Activated T-cell treated with anti-CD3 and anti-CD28 coated beads, Interleukin-2, amount 50 U/mL, for 4 hours (primary cell): ENCODE results near the gene LYPD6. TPM values are rescaled to one million over a fixed set of nuclear protein-coding genes. Genes with fewer than 3 reads are reported as not detected.

Source experiments
- ATAC-seq, 2 donors: fragments of 200-7000 bp; cut with Tn5 transposase; one replicate each; pipeline ENCODE4 v1.10.0; 2021
- DNase-seq: peaks from one replicate; pipeline ENCODE4 v3.0.0-alpha.2; 2020
- H3K27me3 Mint-ChIP-seq: one replicate; pipeline ENCODE4 v1.8.0; 2021; ENCODE audit warnings: low read depth, mixed read lengths
- H3K36me3 Mint-ChIP-seq: one replicate; pipeline ENCODE4 v1.8.0; 2022; ENCODE audit warnings: mixed read lengths; ENCODE audit not compliant: insufficient read depth
- H3K4me1 Mint-ChIP-seq: one replicate; pipeline ENCODE4 v1.8.0; 2021; ENCODE audit warnings: low read depth, mixed read lengths
- H3K4me3 Mint-ChIP-seq: one replicate; pipeline ENCODE4 v1.8.0; 2021; ENCODE audit warnings: mild to moderate bottlenecking, moderate library complexity, mixed read lengths
- H3K9me3 Mint-ChIP-seq: one replicate; pipeline ENCODE4 v1.8.0; 2021; ENCODE audit warnings: mixed read lengths
- total RNA-seq, 3 donors: library from RNA; stranded (reverse); gene quantifications; one replicate each; pipeline ENCODE4 v1.2.1, GENCODE V29; 2021

The LYPD6 gene
- total RNA-seq, 3 donors from 2014 or later = not detected

- H3K9me3 Mint-ChIP-seq = no peaks in the 10 kb centered on the region
- H3K27me3 Mint-ChIP-seq = peaks cover 8% of the 10 kb centered on the region
- H3K4me1 Mint-ChIP-seq = no peaks in the 10 kb centered on the region
- H3K36me3 Mint-ChIP-seq = no peaks in the 10 kb centered on the region
- no peak for ATAC-seq
- no peak overlapping the region for H3K4me3 Mint-ChIP-seq
- DNase-seq = no peak
These were observed 79.1 kb downstream of the LYPD6 start for GRCh38 chr2:149409506-149409905.

DNA sequence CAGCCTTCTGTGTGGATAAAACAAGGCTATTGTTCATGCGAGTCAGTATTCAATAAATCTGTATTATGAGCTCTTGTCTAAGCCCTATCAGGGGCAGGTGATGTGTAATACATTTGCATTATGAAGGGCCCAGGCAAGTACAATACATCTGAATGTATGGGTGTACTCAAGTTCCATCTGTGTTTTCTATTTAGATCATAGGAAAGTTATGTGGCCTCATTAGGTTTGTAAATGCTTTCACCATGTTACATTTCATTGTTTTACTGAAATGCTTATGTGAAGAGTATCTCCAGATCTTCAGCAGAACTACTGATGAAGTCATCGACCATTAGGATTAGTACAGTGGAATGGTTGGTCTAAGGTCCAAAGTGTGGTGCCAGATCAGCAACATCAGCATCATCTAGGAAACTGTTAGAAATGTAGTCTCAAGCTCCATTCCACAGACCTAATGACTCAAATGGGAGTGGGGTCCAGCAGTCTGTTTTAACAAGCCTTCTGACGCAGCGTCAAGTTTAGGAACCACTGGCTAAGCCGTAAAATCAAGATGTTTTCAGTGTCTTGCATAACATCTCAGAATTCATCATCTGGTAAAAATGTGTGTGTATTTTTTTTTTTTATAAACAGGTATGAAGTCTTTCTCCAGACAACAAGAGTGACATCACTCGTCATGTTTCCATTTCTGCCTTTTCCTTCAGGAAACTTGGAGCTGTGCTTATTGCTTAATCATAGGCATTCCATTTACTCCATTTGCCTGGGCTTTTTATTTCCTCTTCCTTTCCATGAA is 80.5 kb downstream of the LYPD6 start:
- peaks cover 8% of the 10 kb centered on the region for H3K27me3 Mint-ChIP-seq
- no peaks in the 10 kb centered on the region for H3K36me3 Mint-ChIP-seq
- no peaks in the 10 kb centered on the region for H3K9me3 Mint-ChIP-seq
- ATAC-seq = no peak
- H3K4me1 Mint-ChIP-seq = no peaks in the 10 kb centered on the region
- H3K4me3 Mint-ChIP-seq = no peak overlapping the region
- no peak for DNase-seq

GRCh38 chr2:149413487-149413886 is 83.1 kb downstream of the LYPD6 start:
- no peaks in the 10 kb centered on the region for H3K9me3 Mint-ChIP-seq
- H3K36me3 Mint-ChIP-seq = no peaks in the 10 kb centered on the region
- DNase-seq (no peak), ATAC-seq (no peak)
- H3K4me3 Mint-ChIP-seq = no peak overlapping the region
- no peaks in the 10 kb centered on the region for H3K4me1 Mint-ChIP-seq
- peaks cover 4% of the 10 kb centered on the region for H3K27me3 Mint-ChIP-seq

DNA sequence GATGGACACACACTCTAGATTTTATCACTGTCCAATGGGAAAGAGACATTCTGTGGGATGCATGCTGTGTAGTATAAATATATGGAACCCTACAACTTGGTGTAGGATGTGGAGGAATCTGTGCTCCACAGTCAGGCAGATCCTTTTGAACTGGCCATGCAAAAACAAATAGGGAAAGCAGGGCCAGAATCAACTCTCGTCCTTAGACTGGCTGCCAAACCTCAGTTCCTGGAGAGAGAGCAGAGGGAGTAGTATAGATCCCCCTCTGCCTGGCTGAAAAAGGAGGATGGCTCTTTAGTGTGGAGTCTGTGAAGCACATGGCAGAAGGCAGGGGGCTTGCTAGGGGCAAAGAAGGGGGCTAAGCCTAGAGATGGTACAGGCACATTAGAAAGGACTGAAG is 84.7 kb downstream of the LYPD6 start:
- DNase-seq = no peak
- ATAC-seq = no peak
- no peak overlapping the region for H3K4me3 Mint-ChIP-seq
- peaks cover 3% of the 10 kb centered on the region for H3K27me3 Mint-ChIP-seq
- H3K9me3 Mint-ChIP-seq = no peaks in the 10 kb centered on the region
- no peaks in the 10 kb centered on the region for H3K4me1 Mint-ChIP-seq
- no peaks in the 10 kb centered on the region for H3K36me3 Mint-ChIP-seq

GRCh38 chr2:149418065-149418464 is 87.7 kb downstream of the LYPD6 start:
- no peak for ATAC-seq
- Mint-ChIP-seq H3K27me3 (no peaks in the 10 kb centered on the region), H3K4me1 (no peaks in the 10 kb centered on the region), H3K36me3 (no peaks in the 10 kb centered on the region), H3K9me3 (no peaks in the 10 kb centered on the region), H3K4me3 (no peak overlapping the region)
- no peak for DNase-seq

GRCh38 chr2:149420053-149420963 is 89.9 kb downstream of the LYPD6 start:
- H3K9me3 Mint-ChIP-seq = no peaks in the 10 kb centered on the region
- DNase-seq (no peak), ATAC-seq (no peak)
- peaks cover 7% of the 10 kb centered on the region for H3K27me3 Mint-ChIP-seq
- no peak overlapping the region for H3K4me3 Mint-ChIP-seq
- H3K36me3 Mint-ChIP-seq = no peaks in the 10 kb centered on the region
- H3K4me1 Mint-ChIP-seq = no peaks in the 10 kb centered on the region

- DNase-seq (no peak), ATAC-seq (no peak)
- H3K27me3 Mint-ChIP-seq = peaks cover 8% of the 10 kb centered on the region
- no peaks in the 10 kb centered on the region for H3K4me1 Mint-ChIP-seq
- no peaks in the 10 kb centered on the region for H3K36me3 Mint-ChIP-seq
- H3K9me3 Mint-ChIP-seq = no peaks in the 10 kb centered on the region
- no peak overlapping the region for H3K4me3 Mint-ChIP-seq
These were observed 91.4 kb downstream of the LYPD6 start for GRCh38 chr2:149421791-149422190.

- ATAC-seq (no peak), DNase-seq (no peak)
- peaks cover 11% of the 10 kb centered on the region for H3K27me3 Mint-ChIP-seq
- H3K9me3 Mint-ChIP-seq = no peaks in the 10 kb centered on the region
- H3K4me3 Mint-ChIP-seq = no peak overlapping the region
- H3K4me1 Mint-ChIP-seq = no peaks in the 10 kb centered on the region
- no peaks in the 10 kb centered on the region for H3K36me3 Mint-ChIP-seq
These were observed 92.1 kb downstream of the LYPD6 start for GRCh38 chr2:149422337-149422990.

GRCh38 chr2:149422991-149423338 is 92.6 kb downstream of the LYPD6 start:
- Mint-ChIP-seq H3K9me3 (no peaks in the 10 kb centered on the region), H3K27me3 (peaks cover 11% of the 10 kb centered on the region), H3K4me3 (no peak overlapping the region), H3K36me3 (no peaks in the 10 kb centered on the region), H3K4me1 (no peaks in the 10 kb centered on the region)
- ATAC-seq = no peak
- no peak for DNase-seq

DNA sequence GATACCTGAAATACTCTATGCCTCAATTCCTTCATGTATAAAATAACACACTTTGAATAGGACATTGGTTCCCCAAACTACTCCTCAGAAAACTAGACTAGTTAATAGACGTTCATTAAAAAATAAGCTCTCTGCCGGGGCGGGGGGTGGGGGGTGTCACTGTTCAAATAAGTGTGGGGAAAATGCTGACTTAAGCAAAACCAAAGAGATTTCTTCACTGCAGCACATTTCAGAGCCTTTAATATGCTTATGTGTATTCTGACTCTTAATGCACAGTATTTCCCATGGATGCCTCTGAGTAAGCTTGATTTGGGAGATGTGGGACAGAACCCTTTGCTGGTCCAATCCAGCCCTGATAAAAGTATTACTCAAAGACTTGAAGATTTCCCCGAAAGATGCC is 93.2 kb downstream of the LYPD6 start:
- Mint-ChIP-seq H3K36me3 (no peaks in the 10 kb centered on the region), H3K9me3 (no peaks in the 10 kb centered on the region), H3K4me3 (no peak overlapping the region), H3K27me3 (peaks cover 11% of the 10 kb centered on the region), H3K4me1 (no peaks in the 10 kb centered on the region)
- ATAC-seq (no peak), DNase-seq (no peak)

GRCh38 chr2:149427387-149427786 is 97.0 kb downstream of the LYPD6 start:
- ATAC-seq (no peak), DNase-seq (no peak)
- H3K9me3 Mint-ChIP-seq = no peaks in the 10 kb centered on the region
- no peak overlapping the region for H3K4me3 Mint-ChIP-seq
- no peaks in the 10 kb centered on the region for H3K4me1 Mint-ChIP-seq
- H3K27me3 Mint-ChIP-seq = peaks cover 11% of the 10 kb centered on the region
- no peaks in the 10 kb centered on the region for H3K36me3 Mint-ChIP-seq

GRCh38 chr2:149428783-149429182 is 98.4 kb downstream of the LYPD6 start:
- DNase-seq = no peak
- H3K27me3 Mint-ChIP-seq = peaks cover 11% of the 10 kb centered on the region
- no peak overlapping the region for H3K4me3 Mint-ChIP-seq
- H3K9me3 Mint-ChIP-seq = no peaks in the 10 kb centered on the region
- H3K4me1 Mint-ChIP-seq = no peaks in the 10 kb centered on the region
- no peak for ATAC-seq
- no peaks in the 10 kb centered on the region for H3K36me3 Mint-ChIP-seq

DNA sequence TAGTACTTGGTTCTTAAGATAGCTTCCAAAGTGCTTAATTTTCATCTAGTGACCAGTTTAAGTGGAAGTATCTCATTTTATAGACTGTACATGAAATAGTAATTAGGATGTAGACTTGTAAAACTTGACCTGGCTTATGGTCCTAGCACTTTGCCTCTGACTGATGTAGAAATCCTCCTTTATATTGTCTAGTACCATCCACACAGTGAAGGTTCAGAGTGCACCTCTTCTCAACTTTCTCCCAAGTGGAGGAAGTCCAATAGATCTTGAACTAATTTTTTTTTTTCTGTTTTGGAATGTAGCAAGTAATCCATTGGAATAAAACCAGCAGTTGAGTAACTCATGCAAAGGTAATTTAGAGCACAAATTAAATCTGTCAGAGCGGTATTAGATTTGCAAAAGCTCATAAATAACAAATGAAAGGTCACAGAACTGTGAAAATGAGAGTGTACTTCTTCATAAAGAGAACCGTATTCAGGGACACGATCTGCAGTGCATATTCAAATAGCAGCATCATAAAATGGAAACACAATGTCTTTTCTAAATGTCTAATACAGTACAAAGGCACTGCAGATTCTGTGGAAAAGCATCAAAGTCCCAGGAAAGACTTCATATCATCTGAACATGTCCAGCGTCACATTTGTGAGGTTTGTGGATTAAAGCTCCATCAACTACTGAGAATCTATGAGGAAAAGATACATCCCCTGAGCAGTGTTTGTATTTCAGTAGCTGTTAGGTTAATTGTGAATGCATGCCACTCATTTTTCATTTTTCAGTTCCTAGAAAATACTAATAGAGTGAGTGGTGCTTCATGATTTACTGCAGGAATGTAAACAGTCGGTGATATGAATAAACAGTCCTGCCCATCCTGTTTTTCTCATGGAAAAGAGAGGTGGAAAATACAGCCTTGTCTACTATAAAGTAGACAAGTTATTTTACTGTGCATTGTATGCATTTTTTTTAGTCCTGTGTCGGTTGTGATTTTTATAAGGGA is 100.7 kb downstream of the LYPD6 start:
- no peak overlapping the region for H3K4me3 Mint-ChIP-seq
- no peak for DNase-seq
- H3K27me3 Mint-ChIP-seq = peaks cover 4% of the 10 kb centered on the region
- H3K36me3 Mint-ChIP-seq = no peaks in the 10 kb centered on the region
- no peaks in the 10 kb centered on the region for H3K4me1 Mint-ChIP-seq
- no peak for ATAC-seq
- H3K9me3 Mint-ChIP-seq = no peaks in the 10 kb centered on the region
